GM23248 (cell line): ENCODE results near the gene CGN. TPM values are rescaled to one million over a fixed set of nuclear protein-coding genes. Genes with fewer than 3 reads are reported as not detected.
A peak's percentile ranks its signal among the peaks of the same experiment; 100 is the strongest.

Experiments used
- DNase-seq: peaks from one replicate; pipeline ENCODE4 v3.0.0-alpha.2; 2015
- H2AFZ ChIP-seq: fragments of 200-600 bp; sonication (generic); 2 replicates; pipeline ENCODE4 v1.6.1; 2016; ENCODE audit warnings: antibody characterized with exemption
- H3F3A ChIP-seq: fragments of 200-600 bp; sonication (generic); 2 replicates; pipeline ENCODE4 v1.6.1; 2016; ENCODE audit warnings: mild to moderate bottlenecking, antibody characterized with exemption, mixed run types; ENCODE audit not compliant: insufficient read depth
- H3K27ac ChIP-seq: fragments of 200-600 bp; sonication (generic); 2 replicates; pipeline ENCODE4 v1.5.1; 2016; ENCODE audit warnings: mild to moderate bottlenecking
- H3K27me3 ChIP-seq: fragments of 200-600 bp; sonication (generic); replicated peaks from 2 replicates; pipeline ENCODE4 v1.6.1; 2016; ENCODE audit warnings: mild to moderate bottlenecking; ENCODE audit not compliant: insufficient read depth
- H3K36me3 ChIP-seq: fragments of 200-600 bp; sonication (generic); 2 replicates; pipeline ENCODE4 v1.6.1; 2016; ENCODE audit warnings: low read depth, mild to moderate bottlenecking
- H3K4me1 ChIP-seq: fragments of 200-600 bp; sonication (generic); 2 replicates; pipeline ENCODE4 v1.6.1; 2016; ENCODE audit warnings: mild to moderate bottlenecking; ENCODE audit not compliant: insufficient read depth
- H3K4me2 ChIP-seq: fragments of 200-600 bp; sonication (generic); one replicate; pipeline ENCODE4 v1.6.1; 2016; ENCODE audit warnings: mild to moderate bottlenecking; ENCODE audit not compliant: unreplicated experiment
- H3K4me3 ChIP-seq: fragments of 200-600 bp; sonication (generic); 2 replicates; pipeline ENCODE4 v1.5.1; 2016; ENCODE audit warnings: mild to moderate bottlenecking
- H3K79me2 ChIP-seq: fragments of 200-600 bp; sonication (generic); 2 replicates; pipeline ENCODE4 v1.6.1; 2016; ENCODE audit warnings: mild to moderate bottlenecking; ENCODE audit not compliant: insufficient read depth
- H3K9ac ChIP-seq: fragments of 200-600 bp; sonication (generic); 2 replicates; pipeline ENCODE4 v1.6.1; 2016; ENCODE audit warnings: mild to moderate bottlenecking
- H3K9me2 ChIP-seq: fragments of 200-600 bp; sonication (generic); 2 replicates; pipeline ENCODE4 v1.6.1; 2016; ENCODE audit warnings: mixed run types, mild to moderate bottlenecking, moderate library complexity; ENCODE audit not compliant: insufficient read depth
- H3K9me3 ChIP-seq: fragments of 200-600 bp; sonication (generic); one replicate; pipeline ENCODE4 v1.6.1; 2017; ENCODE audit warnings: low read depth
- H4K20me1 ChIP-seq: fragments of 200-600 bp; sonication (generic); 2 replicates; pipeline ENCODE4 v1.6.0; 2016; ENCODE audit not compliant: insufficient read depth
- EZH2 ChIP-seq: fragments of 200-600 bp; sonication (generic); IDR thresholded peaks from 2 replicates; pipeline ENCODE4 v1.6.1; 2018; ENCODE audit warnings: antibody characterized with exemption, mild to moderate bottlenecking; ENCODE audit not compliant: insufficient read depth, poor library complexity, severe bottlenecking
- EZH2phosphoT487 ChIP-seq: fragments of 200-600 bp; sonication (generic); IDR thresholded peaks from 2 replicates; pipeline ENCODE4 v1.6.1; 2018; ENCODE audit warnings: antibody characterized with exemption, moderate library complexity, mild to moderate bottlenecking, low read depth; ENCODE audit not compliant: insufficient read depth
- WGBS, 2 experiments: methylation state at CpG; one replicate each; pipeline ENCODE4 v1.1.6; 2015 to 2017; ENCODE audit warnings: low lambda C conversion rate in 2 of 2, low coverage in 1 of 2; ENCODE audit errors: missing lambda C conversion rate in 2 of 2; 5-methylcytosine and 5-hydroxymethylcytosine counted together
- in situ Hi-C: fragments of 300-500 bp; cut with MboI; formaldehyde crosslinking; loops from 2 replicates; pipeline ENCODE4 v1.15.0; 2020
- polyA plus RNA-seq: library from polyadenylated mRNA; unstranded; fragments of >200 nt; fragmentation: Nextera tagmentation; extraction: Ambion mirVana; gene quantifications from 2 replicates; pipeline ENCODE4 v1.2.1, GENCODE V29; 2016
- total RNA-seq: library from RNA; depleted of rRNA; stranded (reverse); fragments of >200 nt; shearing (Covaris generic); gene quantifications from 2 replicates; pipeline ENCODE4 v1.2.3, GENCODE V29; 2014

CGN gene
- total and polyA plus RNA-seq, 2 experiments from 2014 or later = not detected

- H3K9me2 ChIP-seq = no peaks in the 10 kb centered on the region
- H3K4me3 ChIP-seq = no peak overlapping the region
- in situ Hi-C loops = no loop called here
- no peaks in the 10 kb centered on the region for H3K27me3 ChIP-seq
- H3F3A ChIP-seq = peaks cover 16% of the 10 kb centered on the region
- H3K9me3 ChIP-seq = no peaks in the 10 kb centered on the region
- H3K9ac ChIP-seq = no peak overlapping the region
- 97 to 98% methylated on average over 2 of the region's 2 CpGs for WGBS, 2 experiments
- TF ChIP-seq EZH2phosphoT487 (no peak), EZH2 (no peak)
- H3K79me2 ChIP-seq = no peaks in the 10 kb centered on the region
- H3K4me1 ChIP-seq = peaks cover 25% of the 10 kb centered on the region
- H3K36me3 ChIP-seq = peaks cover 25% of the 10 kb centered on the region; the same call in 1 of the 2 replicates
- no peak for DNase-seq
- no peak overlapping the region for H3K27ac ChIP-seq
- H4K20me1 ChIP-seq = no peaks in the 10 kb centered on the region
- H2AFZ ChIP-seq = no peak overlapping the region
- H3K4me2 ChIP-seq = no peak overlapping the region
These were observed 66.0 kb downstream of the CGN start for GRCh38 chr1:151577173-151577572.

DNA sequence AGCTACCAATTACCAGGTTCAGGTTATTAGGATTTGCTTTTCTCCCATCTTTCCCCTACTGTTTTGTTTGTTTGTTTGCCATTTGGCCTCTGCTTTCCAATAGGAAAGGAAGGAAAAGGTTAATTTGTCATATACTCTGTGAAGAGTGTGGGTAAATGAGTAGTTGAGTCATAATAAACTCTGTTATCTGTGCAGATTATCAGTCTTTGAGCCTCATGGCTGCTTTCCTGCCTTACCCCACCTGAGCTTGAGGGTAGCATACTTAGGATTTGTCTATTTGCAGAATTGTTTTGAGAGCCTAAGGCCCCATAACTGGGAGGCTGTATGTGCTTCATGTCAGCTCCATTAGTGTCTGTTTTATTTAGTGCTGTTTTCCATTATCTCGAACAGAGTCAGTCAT, 67.8 kb downstream of the CGN start:
- no peaks in the 10 kb centered on the region for H4K20me1 ChIP-seq
- 97% methylated on average over 1 of the region's 1 CpG for WGBS, 2 experiments
- H3K27me3 ChIP-seq = no peaks in the 10 kb centered on the region
- in situ Hi-C loops = no loop called here
- peaks cover 25% of the 10 kb centered on the region for H3K4me1 ChIP-seq
- TF ChIP-seq EZH2 = no peak
- TF ChIP-seq EZH2phosphoT487 = no peak
- no peaks in the 10 kb centered on the region for H3K79me2 ChIP-seq
- H3K27ac ChIP-seq = no peak overlapping the region
- H3K4me2 ChIP-seq = no peak overlapping the region
- no peak overlapping the region for H2AFZ ChIP-seq
- no peak for DNase-seq
- no peak overlapping the region for H3K9ac ChIP-seq
- H3K4me3 ChIP-seq = no peak overlapping the region
- no peaks in the 10 kb centered on the region for H3K9me3 ChIP-seq
- H3F3A ChIP-seq = peaks cover 16% of the 10 kb centered on the region
- no peaks in the 10 kb centered on the region for H3K9me2 ChIP-seq
- peaks cover 31% of the 10 kb centered on the region for H3K36me3 ChIP-seq

GRCh38 chr1:151579436-151580225, 68.4 kb downstream of the CGN start:
- DNase-seq = peak; percentile 77
- no peak overlapping the region for H3K4me2 ChIP-seq

GRCh38 chr1:151581451-151581850, 70.3 kb downstream of the CGN start:
- H3K4me3 ChIP-seq = no peak overlapping the region
- in situ Hi-C loops = no loop called here

More at GRCh38 chr1:151579436-151580225, 68.4 kb downstream of the CGN start:
- no peak overlapping the region for H3K27ac ChIP-seq
- H3K4me3 ChIP-seq = no peak overlapping the region
- TF ChIP-seq EZH2 = no peak
- no peak for TF ChIP-seq EZH2phosphoT487
- no peaks in the 10 kb centered on the region for H3K79me2 ChIP-seq
- H3K9me3 ChIP-seq = no peaks in the 10 kb centered on the region
- in situ Hi-C loops = no loop called here
- no peak overlapping the region for H3K9ac ChIP-seq
- no peaks in the 10 kb centered on the region for H3K9me2 ChIP-seq
- peaks cover 16% of the 10 kb centered on the region for H3F3A ChIP-seq
- no peaks in the 10 kb centered on the region for H3K27me3 ChIP-seq
- 82 to 84% methylated on average over 8 of the region's 8 CpGs for WGBS, 2 experiments
- H4K20me1 ChIP-seq = no peaks in the 10 kb centered on the region
- H3K36me3 ChIP-seq = peaks cover 31% of the 10 kb centered on the region
- no peak overlapping the region for H2AFZ ChIP-seq
- H3K4me1 ChIP-seq = peaks cover 22% of the 10 kb centered on the region

More at GRCh38 chr1:151581451-151581850, 70.3 kb downstream of the CGN start:
- Histone ChIP-seq H3K9me3 (no peaks in the 10 kb centered on the region), H3K27me3 (no peaks in the 10 kb centered on the region), H3K9me2 (no peaks in the 10 kb centered on the region), H3K9ac (no peak overlapping the region), H3K4me1 (peaks cover 12% of the 10 kb centered on the region), H2AFZ (no peak overlapping the region), H3K79me2 (no peaks in the 10 kb centered on the region), H3K4me2 (no peak overlapping the region), H3K36me3 (peaks cover 25% of the 10 kb centered on the region), H3K27ac (no peak overlapping the region), H4K20me1 (no peaks in the 10 kb centered on the region), H3F3A (peaks cover 10% of the 10 kb centered on the region)
- DNase-seq = no peak
- WGBS, 2 experiments = 59 to 65% methylated on average over 5 of the region's 5 CpGs
- TF ChIP-seq EZH2phosphoT487 (no peak), EZH2 (no peak)
